Adipocyte (in vitro differentiated cells): Measurements from ENCODE around the gene PCDHGC4.

Experiments used
- DNase-seq: peaks from one replicate; pipeline ENCODE4 v3.0.0-alpha.2; 2015; ENCODE audit warnings: low read depth
- H3K27me3 ChIP-seq: replicated peaks from 2 replicates; pipeline ENCODE4 v1.7.0; 2013; ENCODE audit warnings: mild to moderate bottlenecking, low read length, moderate library complexity; ENCODE audit not compliant: control insufficient read depth, insufficient read depth
- H3K36me3 ChIP-seq: 2 replicates; pipeline ENCODE4 v1.7.0; 2013; ENCODE audit warnings: low read length, mild to moderate bottlenecking, moderate library complexity; ENCODE audit not compliant: control insufficient read depth, insufficient read depth, severe bottlenecking
- H3K4me1 ChIP-seq: 2 replicates; pipeline ENCODE4 v1.7.0; 2013; ENCODE audit warnings: mild to moderate bottlenecking, low read length, moderate library complexity; ENCODE audit not compliant: control insufficient read depth, insufficient read depth
- H3K4me3 ChIP-seq: 2 replicates; pipeline ENCODE4 v1.7.0; 2013; ENCODE audit warnings: mild to moderate bottlenecking, low read length, moderate library complexity
- H3K9ac ChIP-seq: 2 replicates; pipeline ENCODE4 v1.7.0; 2013; ENCODE audit warnings: mild to moderate bottlenecking, low read length, moderate library complexity
- H3K9me3 ChIP-seq: 2 replicates; pipeline ENCODE4 v1.7.0; 2013; ENCODE audit warnings: mild to moderate bottlenecking, low read length, moderate library complexity; ENCODE audit not compliant: control insufficient read depth

PCDHGC4 gene

DNA sequence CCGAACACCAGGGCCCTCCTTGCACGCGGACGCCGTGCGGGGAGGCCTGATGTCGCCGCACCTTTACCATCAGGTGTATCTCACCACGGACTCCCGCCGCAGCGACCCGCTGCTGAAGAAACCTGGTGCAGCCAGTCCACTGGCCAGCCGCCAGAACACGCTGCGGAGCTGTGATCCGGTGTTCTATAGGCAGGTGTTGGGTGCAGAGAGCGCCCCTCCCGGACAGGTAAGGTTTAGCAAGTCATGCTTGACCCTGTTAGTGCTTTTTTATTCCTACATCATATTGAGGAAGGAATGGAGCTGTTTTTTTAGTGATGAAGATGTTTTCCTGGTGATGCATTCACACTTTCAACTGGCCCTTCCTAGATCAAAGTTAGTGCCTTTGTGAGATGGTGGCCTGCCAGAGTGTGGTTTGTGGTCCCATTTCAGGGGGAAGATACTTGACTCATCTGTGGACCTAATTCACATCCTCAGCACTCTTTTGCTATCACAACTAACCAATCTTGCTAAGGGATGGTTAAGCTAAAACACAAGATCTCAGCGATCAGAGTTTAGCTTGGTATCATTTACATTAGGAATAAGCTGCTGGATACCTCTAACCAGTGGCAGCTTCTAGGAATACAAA is 6.4 kb upstream of the PCDHGC4 start:
- peak; percentile 16 for DNase-seq
- Histone ChIP-seq H3K36me3 (no peaks in the 10 kb centered on the region), H3K9me3 (no peaks in the 10 kb centered on the region), H3K4me3 (peak overlapping the region; percentile 97), H3K9ac (peak overlapping the region; percentile 39), H3K27me3 (no peaks in the 10 kb centered on the region), H3K4me1 (peaks cover 25% of the 10 kb centered on the region)

GRCh38 chr5:141479776-141480175 is 5.1 kb upstream of the PCDHGC4 start:
- DNase-seq, result peak; percentile 29
- Histone ChIP-seq H3K9ac (no peak overlapping the region), H3K9me3 (no peaks in the 10 kb centered on the region), H3K27me3 (no peaks in the 10 kb centered on the region), H3K36me3 (no peaks in the 10 kb centered on the region), H3K4me1 (peaks cover 34% of the 10 kb centered on the region), H3K4me3 (no peak overlapping the region)

DNA sequence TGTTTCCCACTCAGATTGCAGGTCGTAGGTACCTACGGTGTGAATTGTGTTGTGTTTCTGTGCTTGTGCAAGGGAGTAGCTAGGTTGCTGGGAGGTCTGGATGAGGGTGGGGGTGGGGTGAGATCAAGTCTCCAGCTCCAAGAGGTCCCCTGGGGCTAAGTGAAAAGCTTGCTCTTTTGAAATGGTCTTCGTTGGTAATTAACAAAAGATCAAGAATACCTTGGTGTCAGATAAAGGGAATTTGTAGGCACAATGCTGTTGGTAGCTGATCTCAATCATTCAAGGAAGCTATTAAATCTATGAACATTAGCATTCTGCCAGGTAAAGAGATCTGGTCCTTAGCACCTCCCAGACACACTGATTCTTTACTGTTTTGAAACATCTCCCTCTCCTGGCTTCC is 928 bp upstream of the PCDHGC4 start:
- H3K4me3 ChIP-seq, result no peak overlapping the region
- peaks cover 3% of the 10 kb centered on the region for H3K36me3 ChIP-seq
- no peaks in the 10 kb centered on the region for H3K27me3 ChIP-seq
- DNase-seq, result no peak
- no peaks in the 10 kb centered on the region for H3K9me3 ChIP-seq
- peaks cover 19% of the 10 kb centered on the region for H3K4me1 ChIP-seq
- H3K9ac ChIP-seq, result no peak overlapping the region

DNA sequence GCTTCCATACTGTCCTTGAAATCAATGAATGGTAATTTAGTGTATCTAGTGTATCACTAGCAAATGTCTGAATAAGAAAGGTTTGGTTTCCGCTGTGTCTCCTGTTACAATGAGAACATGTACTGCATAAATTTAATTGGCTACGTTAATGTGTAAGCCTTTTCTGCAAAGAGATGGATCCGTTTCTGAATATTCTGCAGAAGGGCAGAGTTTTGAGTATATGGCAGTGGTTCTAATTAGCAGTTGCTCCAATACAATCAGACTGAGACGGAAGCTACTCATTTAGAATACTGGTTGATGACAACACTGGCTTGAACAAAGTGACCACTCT is 555 bp upstream of the PCDHGC4 start:
- no peak for DNase-seq
- peaks cover 22% of the 10 kb centered on the region for H3K4me1 ChIP-seq
- H3K9ac ChIP-seq, result peak overlapping the region; percentile 24
- H3K36me3 ChIP-seq, result peaks cover 3% of the 10 kb centered on the region
- H3K27me3 ChIP-seq, result no peaks in the 10 kb centered on the region
- peak overlapping the region; percentile 73 for H3K4me3 ChIP-seq
- H3K9me3 ChIP-seq, result no peaks in the 10 kb centered on the region

DNA sequence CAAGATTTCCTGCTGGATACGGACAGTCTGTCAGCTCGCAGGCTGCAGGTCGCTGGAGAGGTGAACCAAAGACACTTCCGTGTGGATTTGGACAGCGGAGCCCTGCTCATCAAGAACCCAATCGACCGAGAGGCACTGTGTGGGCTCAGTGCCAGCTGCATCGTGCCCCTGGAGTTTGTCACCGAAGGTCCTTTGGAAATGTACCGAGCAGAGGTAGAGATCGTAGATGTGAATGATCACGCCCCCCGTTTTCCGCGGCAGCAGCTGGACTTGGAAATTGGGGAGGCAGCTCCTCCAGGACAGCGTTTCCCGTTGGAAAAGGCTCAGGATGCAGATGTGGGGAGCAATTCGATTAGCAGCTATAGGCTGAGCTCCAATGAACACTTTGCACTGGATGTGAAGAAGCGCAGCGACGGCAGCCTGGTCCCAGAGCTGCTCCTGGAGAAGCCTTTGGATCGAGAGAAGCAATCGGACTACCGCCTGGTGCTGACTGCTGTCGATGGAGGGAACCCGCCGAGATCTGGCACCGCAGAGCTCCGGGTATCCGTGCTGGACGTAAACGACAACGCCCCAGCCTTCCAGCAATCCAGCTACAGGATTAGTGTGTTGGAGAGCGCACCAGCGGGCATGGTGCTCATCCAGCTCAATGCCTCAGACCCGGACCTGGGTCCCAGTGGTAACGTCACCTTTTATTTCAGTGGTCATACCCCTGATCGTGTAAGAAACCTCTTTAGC is 658 bp downstream of the PCDHGC4 start:
- Histone ChIP-seq H3K27me3 (no peaks in the 10 kb centered on the region), H3K9me3 (no peaks in the 10 kb centered on the region), H3K4me3 (peak overlapping the region; percentile 73), H3K36me3 (peaks cover 5% of the 10 kb centered on the region), H3K4me1 (peaks cover 25% of the 10 kb centered on the region), H3K9ac (no peak overlapping the region)
- no peak for DNase-seq

DNA sequence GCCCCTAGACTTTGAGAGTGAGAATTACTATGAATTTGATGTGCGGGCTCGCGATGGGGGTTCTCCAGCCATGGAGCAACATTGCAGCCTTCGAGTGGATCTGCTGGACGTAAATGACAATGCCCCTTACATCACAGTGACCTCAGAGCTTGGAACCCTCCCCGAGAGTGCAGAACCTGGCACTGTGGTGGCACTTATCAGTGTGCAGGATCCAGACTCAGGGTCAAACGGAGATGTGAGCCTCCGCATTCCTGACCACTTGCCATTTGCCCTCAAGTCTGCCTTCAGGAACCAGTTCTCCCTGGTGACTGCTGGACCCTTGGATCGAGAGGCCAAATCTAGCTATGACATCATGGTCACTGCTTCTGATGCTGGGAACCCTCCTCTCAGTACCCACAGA is 1.3 kb downstream of the PCDHGC4 start:
- H3K4me1 ChIP-seq, result peaks cover 25% of the 10 kb centered on the region
- no peaks in the 10 kb centered on the region for H3K9me3 ChIP-seq
- no peak overlapping the region for H3K9ac ChIP-seq
- DNase-seq, result no peak
- no peak overlapping the region for H3K4me3 ChIP-seq
- H3K27me3 ChIP-seq, result no peaks in the 10 kb centered on the region
- peaks cover 8% of the 10 kb centered on the region for H3K36me3 ChIP-seq

DNA sequence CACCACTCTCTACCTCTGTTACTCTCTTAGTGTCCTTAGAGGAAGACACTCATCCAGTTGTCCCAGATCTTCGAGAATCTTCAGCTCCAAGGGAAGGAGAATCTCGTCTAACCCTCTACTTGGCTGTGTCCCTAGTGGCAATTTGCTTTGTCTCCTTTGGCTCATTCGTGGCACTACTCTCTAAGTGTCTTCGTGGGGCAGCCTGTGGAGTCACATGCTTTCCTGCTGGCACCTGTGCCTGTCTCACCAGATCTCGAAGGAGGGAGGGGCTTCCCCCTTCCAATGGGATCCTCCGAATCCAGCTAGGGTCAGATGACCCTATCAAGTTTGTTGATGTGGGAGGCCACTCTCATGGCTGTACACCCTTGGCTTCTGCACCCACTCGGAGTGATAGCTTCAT is 2.3 kb downstream of the PCDHGC4 start:
- no peaks in the 10 kb centered on the region for H3K9me3 ChIP-seq
- DNase-seq, result no peak
- H3K9ac ChIP-seq, result no peak overlapping the region
- no peaks in the 10 kb centered on the region for H3K27me3 ChIP-seq
- H3K4me1 ChIP-seq, result peaks cover 25% of the 10 kb centered on the region
- peaks cover 10% of the 10 kb centered on the region for H3K36me3 ChIP-seq
- no peak overlapping the region for H3K4me3 ChIP-seq

GRCh38 chr5:141488591-141489561 is 4.0 kb downstream of the PCDHGC4 start, which contains the start of gene PCDHGC5:
Gene PCDHGC5 (plus strand): TSS chr5:141489081. CDS start chr5:141489241, 160 bp downstream.
- H3K27me3 ChIP-seq, result no peaks in the 10 kb centered on the region
- H3K4me3 ChIP-seq, result peak within 1 kb of the TSS; percentile 5
- peaks cover 11% of the 10 kb centered on the region for H3K36me3 ChIP-seq
- H3K9ac ChIP-seq, result peak within 1 kb of the TSS; percentile 8
- peak; percentile 60 for DNase-seq
- peaks cover 31% of the 10 kb centered on the region for H3K4me1 ChIP-seq
- no peaks in the 10 kb centered on the region for H3K9me3 ChIP-seq

DNA sequence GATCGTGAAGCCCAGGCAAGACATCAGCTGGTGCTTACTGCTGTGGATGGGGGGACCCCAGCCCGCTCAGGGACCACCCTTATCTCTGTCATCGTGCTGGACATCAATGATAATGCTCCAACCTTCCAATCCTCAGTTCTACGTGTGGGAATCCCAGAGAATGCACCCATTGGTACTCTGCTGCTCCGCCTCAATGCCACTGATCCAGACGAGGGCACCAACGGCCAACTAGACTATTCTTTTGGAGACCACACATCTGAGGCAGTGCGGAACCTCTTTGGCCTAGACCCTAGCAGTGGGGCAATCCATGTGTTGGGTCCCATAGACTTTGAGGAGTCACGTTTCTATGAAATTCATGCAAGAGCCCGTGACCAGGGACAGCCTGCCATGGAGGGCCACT is 5.0 kb downstream of the PCDHGC4 start:
- Histone ChIP-seq H3K9me3 (no peaks in the 10 kb centered on the region), H3K4me3 (no peak overlapping the region), H3K27me3 (no peaks in the 10 kb centered on the region), H3K9ac (no peak overlapping the region), H3K4me1 (peaks cover 31% of the 10 kb centered on the region), H3K36me3 (peaks cover 11% of the 10 kb centered on the region)
- DNase-seq, result no peak

DNA sequence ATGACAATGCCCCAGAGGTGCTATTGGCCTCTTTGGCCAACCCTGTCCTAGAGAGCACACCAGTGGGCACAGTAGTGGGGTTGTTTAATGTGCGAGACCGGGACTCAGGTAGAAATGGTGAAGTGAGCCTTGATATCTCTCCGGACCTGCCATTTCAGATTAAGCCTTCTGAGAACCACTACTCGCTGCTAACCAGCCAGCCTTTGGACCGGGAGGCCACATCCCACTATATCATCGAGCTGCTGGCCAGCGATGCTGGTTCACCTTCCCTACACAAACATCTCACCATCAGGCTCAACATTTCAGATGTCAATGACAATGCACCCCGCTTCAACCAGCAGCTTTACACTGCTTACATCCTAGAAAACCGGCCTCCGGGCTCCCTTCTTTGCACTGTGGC is 5.4 kb downstream of the PCDHGC4 start:
- H3K36me3 ChIP-seq, result peaks cover 11% of the 10 kb centered on the region
- H3K9ac ChIP-seq, result no peak overlapping the region
- H3K9me3 ChIP-seq, result no peaks in the 10 kb centered on the region
- no peak for DNase-seq
- H3K27me3 ChIP-seq, result no peaks in the 10 kb centered on the region
- no peak overlapping the region for H3K4me3 ChIP-seq
- H3K4me1 ChIP-seq, result peaks cover 27% of the 10 kb centered on the region

GRCh38 chr5:141490771-141491170 is 5.9 kb downstream of the PCDHGC4 start:
- Histone ChIP-seq H3K27me3 (no peaks in the 10 kb centered on the region), H3K36me3 (peaks cover 11% of the 10 kb centered on the region), H3K9me3 (no peaks in the 10 kb centered on the region), H3K4me3 (no peak overlapping the region), H3K9ac (no peak overlapping the region), H3K4me1 (peaks cover 25% of the 10 kb centered on the region)
- no peak for DNase-seq
